ENCODE measurements around the gene CARMIL1. TPM values are rescaled to one million over a fixed set of nuclear protein-coding genes. Genes with fewer than 3 reads are reported as not detected.

CARMIL1 gene
- total RNA-seq, 2 donors from 2014 or later = 3.5 to 4.8 TPM

- H3K4me1 Mint-ChIP-seq = peaks cover 14% of the 10 kb centered on the region
- no peak for DNase-seq
- peaks cover 20% of the 10 kb centered on the region for H3K27me3 Mint-ChIP-seq
- no peak for ATAC-seq
- H3K9me3 ChIP-seq (ENCODE audit: control insufficient read depth, low read length, poor library complexity, severe bottlenecking) = no peaks in the 10 kb centered on the region
- peaks cover 2% of the 10 kb centered on the region for H3K36me3 Mint-ChIP-seq (ENCODE audit: low read depth)
- no peak overlapping the region for H3K4me3 Mint-ChIP-seq
- no peak overlapping the region for H3K27ac Mint-ChIP-seq
These were observed 58.3 kb downstream of the CARMIL1 start for GRCh38 chr6:25337431-25337830.

DNA sequence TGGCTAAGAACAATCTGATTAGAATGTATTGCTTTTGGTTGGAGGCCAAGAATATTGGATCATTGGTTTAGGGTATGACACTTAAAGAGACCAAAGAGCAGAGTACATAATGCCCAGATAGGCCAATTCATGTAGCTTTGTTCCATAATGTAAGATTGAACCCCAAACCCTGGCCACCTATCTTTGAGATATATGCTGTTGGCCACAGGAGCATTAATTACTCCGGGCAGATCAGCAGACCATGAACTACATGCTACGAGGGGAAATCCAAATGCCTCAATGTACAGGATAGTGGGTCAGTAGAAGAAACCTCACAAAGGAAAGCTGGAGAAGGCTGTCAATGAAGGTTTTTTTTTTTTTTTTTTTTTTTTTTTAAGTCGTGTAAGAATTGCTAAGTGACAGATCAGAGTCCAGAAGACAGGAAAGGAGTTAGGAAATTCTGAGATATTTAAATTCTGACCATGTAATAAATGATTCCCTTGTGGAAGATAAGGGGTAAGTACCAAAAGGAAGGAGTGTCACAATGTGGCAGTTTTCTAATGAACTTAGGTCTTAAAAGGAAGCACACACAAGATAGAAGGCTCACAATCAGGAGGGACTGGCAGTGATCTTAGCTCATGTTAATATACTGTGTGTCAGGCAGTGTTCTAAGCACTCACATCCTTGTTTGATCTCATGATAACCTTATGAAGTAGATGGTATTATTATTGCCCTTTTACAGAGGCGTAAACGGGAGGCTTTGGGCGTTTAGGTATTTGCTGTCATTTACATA is 61.4 kb downstream of the CARMIL1 start:
- peak overlapping the region; percentile 37 for H3K4me3 Mint-ChIP-seq
- peaks cover 9% of the 10 kb centered on the region for H3K4me1 Mint-ChIP-seq
- peaks cover 2% of the 10 kb centered on the region for H3K36me3 Mint-ChIP-seq (ENCODE audit: low read depth)
- H3K9me3 ChIP-seq (ENCODE audit: control insufficient read depth, low read length, poor library complexity, severe bottlenecking) = no peaks in the 10 kb centered on the region
- H3K27me3 Mint-ChIP-seq = peaks cover 10% of the 10 kb centered on the region
- no peak for ATAC-seq
- H3K27ac Mint-ChIP-seq = no peak overlapping the region
- DNase-seq = no peak

- DNase-seq (no peak), ATAC-seq (no peak)
- Mint-ChIP-seq H3K36me3 (ENCODE audit: low read depth) (peaks cover under 1% of the 10 kb centered on the region), H3K27ac (peak overlapping the region; percentile 48), H3K27me3 (peaks cover 10% of the 10 kb centered on the region), H3K4me3 (peak overlapping the region; percentile 37), H3K4me1 (peaks cover 7% of the 10 kb centered on the region)
- no peaks in the 10 kb centered on the region for H3K9me3 ChIP-seq (ENCODE audit: control insufficient read depth, low read length, poor library complexity, severe bottlenecking)
These were observed 62.0 kb downstream of the CARMIL1 start for GRCh38 chr6:25341203-25341552.

DNA sequence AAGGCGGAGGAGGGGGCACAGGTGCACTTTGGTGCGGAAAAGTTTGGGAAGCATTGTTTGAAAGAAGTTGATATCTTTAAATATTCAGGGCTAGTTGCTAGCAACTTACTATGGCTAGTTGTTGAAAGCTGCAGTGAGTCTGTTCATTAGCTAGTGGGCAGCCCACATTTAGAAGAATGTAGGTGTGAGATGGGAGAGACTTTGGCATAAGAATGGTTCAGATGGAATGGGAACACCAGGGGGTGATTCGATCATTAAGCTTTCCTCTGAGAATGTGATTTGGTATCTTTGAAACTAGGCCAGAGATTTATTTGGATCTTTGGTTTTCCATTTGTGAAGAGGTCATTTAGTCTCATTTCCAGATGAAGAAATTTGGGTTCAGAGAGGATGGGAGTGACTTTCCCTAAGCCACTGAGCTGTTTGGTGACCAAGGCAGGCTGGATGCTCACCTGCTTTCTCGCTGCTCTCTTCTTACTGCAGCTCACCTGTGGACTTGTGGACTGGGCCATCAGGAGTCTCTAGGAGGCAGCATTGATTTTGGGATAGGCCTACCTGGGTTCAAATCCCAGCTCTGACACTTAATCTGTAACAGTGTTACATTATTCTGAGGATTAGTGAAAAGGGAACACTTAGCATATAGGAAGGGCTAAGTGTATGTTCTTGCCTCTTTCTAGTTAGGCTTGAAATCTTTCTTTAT is 62.9 kb downstream of the CARMIL1 start:
- H3K4me3 Mint-ChIP-seq = no peak overlapping the region
- DNase-seq = no peak
- no peak for ATAC-seq

DNA sequence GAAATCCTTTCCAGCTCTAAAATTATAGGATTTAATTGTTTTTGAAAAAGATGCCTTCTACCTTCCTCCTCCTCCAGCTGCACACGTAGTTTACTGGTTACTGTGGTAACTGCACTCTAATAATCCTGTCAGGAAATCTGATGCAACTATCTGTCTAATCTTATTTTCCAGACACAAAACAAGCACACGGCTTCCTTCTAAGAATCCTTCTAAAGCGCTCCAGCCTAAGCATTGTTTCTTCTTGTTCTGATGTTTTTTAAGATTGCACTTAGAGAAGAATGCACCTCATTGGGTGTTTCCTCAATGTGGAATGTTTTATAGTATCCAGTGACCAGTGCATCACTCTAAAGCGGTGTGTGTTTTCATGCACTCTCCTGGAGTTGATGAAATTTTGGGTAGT is 63.6 kb downstream of the CARMIL1 start:
- no peak overlapping the region for H3K4me3 Mint-ChIP-seq

More for the DNA sequence above, 62.9 kb downstream of the CARMIL1 start:
- no peaks in the 10 kb centered on the region for H3K9me3 ChIP-seq (ENCODE audit: control insufficient read depth, low read length, poor library complexity, severe bottlenecking)
- Mint-ChIP-seq H3K27me3 (peaks cover 10% of the 10 kb centered on the region), H3K36me3 (ENCODE audit: low read depth) (no peaks in the 10 kb centered on the region), H3K4me1 (peaks cover 6% of the 10 kb centered on the region), H3K27ac (peak overlapping the region; percentile 48)

GRCh38 chr6:25343984-25344383 is 64.8 kb downstream of the CARMIL1 start:
- no peak for DNase-seq
- no peak overlapping the region for H3K27ac Mint-ChIP-seq
- no peak for ATAC-seq
- H3K27me3 Mint-ChIP-seq = peaks cover 5% of the 10 kb centered on the region
- no peaks in the 10 kb centered on the region for H3K36me3 Mint-ChIP-seq (ENCODE audit: low read depth)
- no peaks in the 10 kb centered on the region for H3K9me3 ChIP-seq (ENCODE audit: control insufficient read depth, low read length, poor library complexity, severe bottlenecking)
- no peak overlapping the region for H3K4me3 Mint-ChIP-seq
- H3K4me1 Mint-ChIP-seq = peaks cover 4% of the 10 kb centered on the region

More for the DNA sequence above, 63.6 kb downstream of the CARMIL1 start:
- H3K36me3 Mint-ChIP-seq (ENCODE audit: low read depth) = no peaks in the 10 kb centered on the region
- H3K9me3 ChIP-seq (ENCODE audit: control insufficient read depth, low read length, poor library complexity, severe bottlenecking) = no peaks in the 10 kb centered on the region
- DNase-seq = no peak
- peaks cover 5% of the 10 kb centered on the region for H3K4me1 Mint-ChIP-seq
- H3K27ac Mint-ChIP-seq = no peak overlapping the region
- peaks cover 5% of the 10 kb centered on the region for H3K27me3 Mint-ChIP-seq
- ATAC-seq = no peak

DNA sequence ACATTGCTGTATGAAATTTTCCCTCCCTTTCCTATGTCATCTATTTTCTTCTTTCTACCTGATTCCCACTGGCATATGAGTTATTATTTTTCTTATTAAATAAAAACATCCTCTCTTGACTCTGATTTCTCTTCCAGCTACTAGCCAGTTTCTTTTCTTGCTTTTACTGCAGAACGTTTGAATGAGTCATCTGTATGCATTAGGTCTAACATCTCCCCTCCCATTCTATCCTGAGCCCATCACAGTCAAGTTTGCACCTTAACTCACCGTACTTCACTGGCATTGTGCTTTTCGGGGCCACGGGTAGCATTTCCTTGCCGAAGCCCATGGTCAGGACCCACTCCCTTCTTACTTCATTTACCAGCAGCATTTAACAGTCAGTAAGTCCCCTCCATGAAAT is 65.7 kb downstream of the CARMIL1 start:
- no peak overlapping the region for H3K27ac Mint-ChIP-seq
- no peaks in the 10 kb centered on the region for H3K36me3 Mint-ChIP-seq (ENCODE audit: low read depth)
- no peak for ATAC-seq
- peaks cover 3% of the 10 kb centered on the region for H3K4me1 Mint-ChIP-seq
- no peaks in the 10 kb centered on the region for H3K9me3 ChIP-seq (ENCODE audit: control insufficient read depth, low read length, poor library complexity, severe bottlenecking)
- DNase-seq = no peak
- no peak overlapping the region for H3K4me3 Mint-ChIP-seq
- H3K27me3 Mint-ChIP-seq = no peaks in the 10 kb centered on the region

GRCh38 chr6:25346064-25346463 is 66.9 kb downstream of the CARMIL1 start:
- no peaks in the 10 kb centered on the region for H3K9me3 ChIP-seq (ENCODE audit: control insufficient read depth, low read length, poor library complexity, severe bottlenecking)
- Mint-ChIP-seq H3K27ac (no peak overlapping the region), H3K27me3 (no peaks in the 10 kb centered on the region), H3K4me1 (peaks cover 3% of the 10 kb centered on the region), H3K4me3 (no peak overlapping the region), H3K36me3 (ENCODE audit: low read depth) (no peaks in the 10 kb centered on the region)
- ATAC-seq (no peak), DNase-seq (no peak)

- H3K9me3 ChIP-seq (ENCODE audit: control insufficient read depth, low read length, poor library complexity, severe bottlenecking) = no peaks in the 10 kb centered on the region
- Mint-ChIP-seq H3K4me3 (no peak overlapping the region), H3K4me1 (peaks cover 3% of the 10 kb centered on the region), H3K27me3 (no peaks in the 10 kb centered on the region), H3K27ac (no peak overlapping the region), H3K36me3 (ENCODE audit: low read depth) (no peaks in the 10 kb centered on the region)
- ATAC-seq = no peak
- DNase-seq = no peak
These were observed 71.4 kb downstream of the CARMIL1 start for GRCh38 chr6:25350573-25350972.

DNA sequence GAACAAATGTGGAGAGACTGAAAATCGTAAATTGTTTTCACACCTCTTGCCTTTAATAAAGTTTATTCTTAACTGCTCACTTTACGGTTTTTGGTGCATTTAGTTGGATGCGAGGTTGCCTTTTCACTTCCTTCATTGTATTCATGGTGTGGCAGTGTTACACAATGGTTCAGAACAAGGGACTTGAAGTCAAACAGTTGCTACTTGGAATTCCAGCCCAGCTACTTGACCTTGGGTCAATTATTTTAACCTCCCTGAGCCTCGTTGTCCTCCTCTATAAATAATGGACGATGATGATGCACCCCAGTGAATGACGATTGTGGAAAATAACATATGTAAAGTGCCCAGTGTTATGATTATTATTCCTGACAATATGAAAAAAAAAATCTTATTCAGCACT is 72.3 kb downstream of the CARMIL1 start:
- H3K36me3 Mint-ChIP-seq (ENCODE audit: low read depth) = no peaks in the 10 kb centered on the region
- no peak overlapping the region for H3K4me3 Mint-ChIP-seq
- peaks cover 3% of the 10 kb centered on the region for H3K4me1 Mint-ChIP-seq
- H3K27ac Mint-ChIP-seq = no peak overlapping the region
- H3K9me3 ChIP-seq (ENCODE audit: control insufficient read depth, low read length, poor library complexity, severe bottlenecking) = no peaks in the 10 kb centered on the region
- no peaks in the 10 kb centered on the region for H3K27me3 Mint-ChIP-seq
- ATAC-seq (no peak), DNase-seq (no peak)

- DNase-seq (no peak), ATAC-seq (no peak)
- Mint-ChIP-seq H3K4me1 (peaks cover 3% of the 10 kb centered on the region), H3K27me3 (no peaks in the 10 kb centered on the region), H3K4me3 (no peak overlapping the region), H3K27ac (no peak overlapping the region), H3K36me3 (ENCODE audit: low read depth) (no peaks in the 10 kb centered on the region)
- H3K9me3 ChIP-seq (ENCODE audit: control insufficient read depth, low read length, poor library complexity, severe bottlenecking) = no peaks in the 10 kb centered on the region
These were observed 73.1 kb downstream of the CARMIL1 start for GRCh38 chr6:25352285-25352684.

GRCh38 chr6:25354078-25354932 is 75.1 kb downstream of the CARMIL1 start:
- no peak for DNase-seq
- no peak for ATAC-seq
- H3K4me1 Mint-ChIP-seq = peaks cover 3% of the 10 kb centered on the region
- H3K9me3 ChIP-seq (ENCODE audit: control insufficient read depth, low read length, poor library complexity, severe bottlenecking) = no peaks in the 10 kb centered on the region
- H3K4me3 Mint-ChIP-seq = no peak overlapping the region
- H3K27ac Mint-ChIP-seq = no peak overlapping the region
- no peaks in the 10 kb centered on the region for H3K36me3 Mint-ChIP-seq (ENCODE audit: low read depth)
- no peaks in the 10 kb centered on the region for H3K27me3 Mint-ChIP-seq

DNA sequence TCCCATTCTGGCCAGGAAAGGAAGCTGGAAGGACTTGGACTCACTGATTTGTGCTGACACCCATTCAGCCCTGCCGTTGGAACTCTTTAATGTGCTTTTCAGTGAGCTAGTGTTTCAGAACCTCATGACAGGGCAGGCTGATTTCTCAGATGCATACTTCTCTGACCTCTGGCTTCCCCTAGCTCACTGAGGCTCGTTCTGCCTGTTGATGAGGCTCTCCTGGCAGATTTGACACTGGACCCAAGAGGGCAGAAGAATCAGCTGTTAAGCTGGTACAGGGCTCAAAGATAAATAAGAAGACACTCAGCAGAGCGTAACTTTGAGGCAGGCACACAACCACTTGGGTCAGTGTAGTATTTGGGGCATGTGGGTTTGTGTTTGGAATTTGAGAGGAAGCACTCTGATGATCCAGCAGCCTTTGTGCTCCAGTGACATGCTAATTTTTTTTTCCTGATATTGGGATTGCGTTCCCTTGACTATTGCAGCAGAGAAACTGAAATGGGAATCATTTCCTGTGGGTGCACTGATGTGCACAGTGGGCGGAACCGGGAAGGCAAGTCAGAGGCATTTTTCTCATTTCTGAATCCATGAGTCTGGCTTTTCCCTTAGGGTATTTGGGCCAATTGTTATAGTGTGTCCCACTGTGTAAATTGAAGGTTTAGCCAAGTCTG is 80.2 kb downstream of the CARMIL1 start:
- Mint-ChIP-seq H3K4me1 (peaks cover 3% of the 10 kb centered on the region), H3K36me3 (ENCODE audit: low read depth) (no peaks in the 10 kb centered on the region), H3K4me3 (peak overlapping the region; percentile 19), H3K27ac (no peak overlapping the region), H3K27me3 (no peaks in the 10 kb centered on the region)
- ATAC-seq (no peak), DNase-seq (no peak)
- no peaks in the 10 kb centered on the region for H3K9me3 ChIP-seq (ENCODE audit: control insufficient read depth, low read length, poor library complexity, severe bottlenecking)
